H1 (cell line): ENCODE results near the gene ADPRH. TPM values are rescaled to one million over a fixed set of nuclear protein-coding genes. Genes with fewer than 3 reads are reported as not detected.

ENCODE experiments used
- NRF1 ChIP-seq: IDR thresholded peaks from 2 replicates; pipeline ENCODE4 v1.6.1; 2011; ENCODE audit warnings: mild to moderate bottlenecking, low read depth, low read length, improper control_type of control experiment
- polyA plus RNA-seq, 7 experiments: library from polyadenylated mRNA; depleted of rRNA in 3 of 7; stranded (reverse) in 5 of 7; unstranded in 2 of 7; fragments of >200 nt in 5 of 7; fragments of 200-250 nt in 2 of 7; gene quantifications; 1 replicate in 5 of 7; 2 replicates in 1 of 7; 4 replicates in 1 of 7; pipeline versions ENCODE4 v1.2.1 to v1.2.3, GENCODE V29; 2011 to 2013; ENCODE audit warnings: missing spikeins in 2 of 7, mixed read lengths in 2 of 7
- total RNA-seq: library from RNA; stranded (reverse); fragmentation: NEBNext Ultra II Directional; extraction: Animal tissue kit (Norgen Biotek cat#: 25700); gene quantifications from 2 replicates; pipeline ENCODE4 v1.2.1, GENCODE V29; 2021
- TF ChIP-seq, protein P1 (sequence below): fragments of 300-600 bp; sonication (generic); IDR thresholded peaks from 2 replicates; pipeline ENCODE4 v1.7.1; 2012; ENCODE audit warnings: low read length, moderate library complexity, mild to moderate bottlenecking, inconsistent platforms; ENCODE audit not compliant: insufficient replicate concordance

Gene ADPRH
- total and polyA plus RNA-seq, 2 of the 8 experiments (the other 6 are each of a cell fraction or from before 2014, with no cell fraction given): 2.6 to 4.2 TPM

DNA sequence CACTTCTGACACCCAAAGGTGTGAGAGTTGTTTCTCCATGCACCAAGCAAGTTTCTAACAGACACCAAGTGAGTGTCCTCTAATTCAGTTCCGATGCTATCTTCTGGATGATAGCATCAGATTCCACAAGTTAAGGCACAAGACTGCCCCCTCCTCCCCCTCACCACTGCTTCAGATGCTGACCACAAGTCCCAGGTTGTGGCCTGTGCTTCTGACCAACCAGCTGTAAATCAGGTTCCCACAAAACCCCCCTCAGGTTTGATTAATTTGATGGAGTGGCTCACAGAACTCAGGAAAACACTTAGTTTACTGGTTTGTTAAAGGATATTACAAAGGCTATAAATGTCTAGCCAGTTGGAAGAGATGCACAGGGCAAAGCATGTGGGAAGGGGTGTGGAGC, 11.4 kb downstream of the ADPRH start (continued):
- TF ChIP-seq, protein P1, sequence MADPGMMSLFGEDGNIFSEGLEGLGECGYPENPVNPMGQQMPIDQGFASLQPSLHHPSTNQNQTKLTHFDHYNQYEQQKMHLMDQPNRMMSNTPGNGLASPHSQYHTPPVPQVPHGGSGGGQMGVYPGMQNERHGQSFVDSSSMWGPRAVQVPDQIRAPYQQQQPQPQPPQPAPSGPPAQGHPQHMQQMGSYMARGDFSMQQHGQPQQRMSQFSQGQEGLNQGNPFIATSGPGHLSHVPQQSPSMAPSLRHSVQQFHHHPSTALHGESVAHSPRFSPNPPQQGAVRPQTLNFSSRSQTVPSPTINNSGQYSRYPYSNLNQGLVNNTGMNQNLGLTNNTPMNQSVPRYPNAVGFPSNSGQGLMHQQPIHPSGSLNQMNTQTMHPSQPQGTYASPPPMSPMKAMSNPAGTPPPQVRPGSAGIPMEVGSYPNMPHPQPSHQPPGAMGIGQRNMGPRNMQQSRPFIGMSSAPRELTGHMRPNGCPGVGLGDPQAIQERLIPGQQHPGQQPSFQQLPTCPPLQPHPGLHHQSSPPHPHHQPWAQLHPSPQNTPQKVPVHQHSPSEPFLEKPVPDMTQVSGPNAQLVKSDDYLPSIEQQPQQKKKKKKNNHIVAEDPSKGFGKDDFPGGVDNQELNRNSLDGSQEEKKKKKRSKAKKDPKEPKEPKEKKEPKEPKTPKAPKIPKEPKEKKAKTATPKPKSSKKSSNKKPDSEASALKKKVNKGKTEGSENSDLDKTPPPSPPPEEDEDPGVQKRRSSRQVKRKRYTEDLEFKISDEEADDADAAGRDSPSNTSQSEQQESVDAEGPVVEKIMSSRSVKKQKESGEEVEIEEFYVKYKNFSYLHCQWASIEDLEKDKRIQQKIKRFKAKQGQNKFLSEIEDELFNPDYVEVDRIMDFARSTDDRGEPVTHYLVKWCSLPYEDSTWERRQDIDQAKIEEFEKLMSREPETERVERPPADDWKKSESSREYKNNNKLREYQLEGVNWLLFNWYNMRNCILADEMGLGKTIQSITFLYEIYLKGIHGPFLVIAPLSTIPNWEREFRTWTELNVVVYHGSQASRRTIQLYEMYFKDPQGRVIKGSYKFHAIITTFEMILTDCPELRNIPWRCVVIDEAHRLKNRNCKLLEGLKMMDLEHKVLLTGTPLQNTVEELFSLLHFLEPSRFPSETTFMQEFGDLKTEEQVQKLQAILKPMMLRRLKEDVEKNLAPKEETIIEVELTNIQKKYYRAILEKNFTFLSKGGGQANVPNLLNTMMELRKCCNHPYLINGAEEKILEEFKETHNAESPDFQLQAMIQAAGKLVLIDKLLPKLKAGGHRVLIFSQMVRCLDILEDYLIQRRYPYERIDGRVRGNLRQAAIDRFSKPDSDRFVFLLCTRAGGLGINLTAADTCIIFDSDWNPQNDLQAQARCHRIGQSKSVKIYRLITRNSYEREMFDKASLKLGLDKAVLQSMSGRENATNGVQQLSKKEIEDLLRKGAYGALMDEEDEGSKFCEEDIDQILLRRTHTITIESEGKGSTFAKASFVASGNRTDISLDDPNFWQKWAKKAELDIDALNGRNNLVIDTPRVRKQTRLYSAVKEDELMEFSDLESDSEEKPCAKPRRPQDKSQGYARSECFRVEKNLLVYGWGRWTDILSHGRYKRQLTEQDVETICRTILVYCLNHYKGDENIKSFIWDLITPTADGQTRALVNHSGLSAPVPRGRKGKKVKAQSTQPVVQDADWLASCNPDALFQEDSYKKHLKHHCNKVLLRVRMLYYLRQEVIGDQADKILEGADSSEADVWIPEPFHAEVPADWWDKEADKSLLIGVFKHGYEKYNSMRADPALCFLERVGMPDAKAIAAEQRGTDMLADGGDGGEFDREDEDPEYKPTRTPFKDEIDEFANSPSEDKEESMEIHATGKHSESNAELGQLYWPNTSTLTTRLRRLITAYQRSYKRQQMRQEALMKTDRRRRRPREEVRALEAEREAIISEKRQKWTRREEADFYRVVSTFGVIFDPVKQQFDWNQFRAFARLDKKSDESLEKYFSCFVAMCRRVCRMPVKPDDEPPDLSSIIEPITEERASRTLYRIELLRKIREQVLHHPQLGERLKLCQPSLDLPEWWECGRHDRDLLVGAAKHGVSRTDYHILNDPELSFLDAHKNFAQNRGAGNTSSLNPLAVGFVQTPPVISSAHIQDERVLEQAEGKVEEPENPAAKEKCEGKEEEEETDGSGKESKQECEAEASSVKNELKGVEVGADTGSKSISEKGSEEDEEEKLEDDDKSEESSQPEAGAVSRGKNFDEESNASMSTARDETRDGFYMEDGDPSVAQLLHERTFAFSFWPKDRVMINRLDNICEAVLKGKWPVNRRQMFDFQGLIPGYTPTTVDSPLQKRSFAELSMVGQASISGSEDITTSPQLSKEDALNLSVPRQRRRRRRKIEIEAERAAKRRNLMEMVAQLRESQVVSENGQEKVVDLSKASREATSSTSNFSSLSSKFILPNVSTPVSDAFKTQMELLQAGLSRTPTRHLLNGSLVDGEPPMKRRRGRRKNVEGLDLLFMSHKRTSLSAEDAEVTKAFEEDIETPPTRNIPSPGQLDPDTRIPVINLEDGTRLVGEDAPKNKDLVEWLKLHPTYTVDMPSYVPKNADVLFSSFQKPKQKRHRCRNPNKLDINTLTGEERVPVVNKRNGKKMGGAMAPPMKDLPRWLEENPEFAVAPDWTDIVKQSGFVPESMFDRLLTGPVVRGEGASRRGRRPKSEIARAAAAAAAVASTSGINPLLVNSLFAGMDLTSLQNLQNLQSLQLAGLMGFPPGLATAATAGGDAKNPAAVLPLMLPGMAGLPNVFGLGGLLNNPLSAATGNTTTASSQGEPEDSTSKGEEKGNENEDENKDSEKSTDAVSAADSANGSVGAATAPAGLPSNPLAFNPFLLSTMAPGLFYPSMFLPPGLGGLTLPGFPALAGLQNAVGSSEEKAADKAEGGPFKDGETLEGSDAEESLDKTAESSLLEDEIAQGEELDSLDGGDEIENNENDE: no peak
- no peak for TF ChIP-seq NRF1
